Skeletal muscle tissue (tissue), 4 donors: ENCODE measurements around the gene ANO10. TPM values are rescaled to one million over a fixed set of nuclear protein-coding genes. Genes with fewer than 3 reads are reported as not detected.

Source experiments
- H3K27ac ChIP-seq: one replicate; pipeline ENCODE4 v1.7.0; 2013; ENCODE audit warnings: mild to moderate bottlenecking, low read depth, low read length, inconsistent platforms
- H3K27me3 ChIP-seq, 3 donors: one replicate each; pipeline ENCODE4 v1.7.0; 2013; ENCODE audit warnings: low read length in 3 of 3; ENCODE audit not compliant: control insufficient read depth in 3 of 3, insufficient read depth in 3 of 3
- H3K36me3 ChIP-seq, 3 donors: one replicate each; pipeline ENCODE4 v1.7.0; 2013; ENCODE audit warnings: low read length in 3 of 3; ENCODE audit not compliant: control insufficient read depth in 3 of 3, insufficient read depth in 3 of 3
- H3K4me1 ChIP-seq, 3 donors: one replicate each; pipeline ENCODE4 v1.7.0; 2013; ENCODE audit warnings: low read length in 3 of 3, mild to moderate bottlenecking in 3 of 3; ENCODE audit not compliant: control insufficient read depth in 3 of 3, insufficient read depth in 3 of 3
- H3K4me3 ChIP-seq, 3 donors: one replicate each; pipeline ENCODE4 v1.7.0; 2013; ENCODE audit warnings: low read length in 3 of 3
- H3K9ac ChIP-seq, 3 donors: one replicate each; pipeline ENCODE4 v1.7.0; 2013; ENCODE audit warnings: low read length in 3 of 3, mild to moderate bottlenecking in 3 of 3, moderate library complexity in 2 of 3, low read depth in 1 of 3
- H3K9me3 ChIP-seq, 3 donors: one replicate each; pipeline ENCODE4 v1.7.0; 2013; ENCODE audit warnings: low read length in 3 of 3; ENCODE audit not compliant: control insufficient read depth in 3 of 3
- total RNA-seq: library from RNA; depleted of rRNA; stranded (reverse); fragments of >200 nt; gene quantifications from one replicate; pipeline ENCODE4 v1.2.3, GENCODE V29; 2014
- donor health status: Osteomylitis.

The ANO10 gene
- total RNA-seq, 1 donor from 2014 or later: 25.1 TPM

GRCh38 chr3:43373560-43373928, 248.3 kb downstream of the ANO10 start:
- Histone ChIP-seq H3K4me3 (no peak overlapping the region), H3K36me3 (no peaks in the 10 kb centered on the region), H3K27me3 (no peaks in the 10 kb centered on the region), H3K27ac (no peak overlapping the region), H3K4me1 (peaks cover 2 to 9% (median 7%) of the 10 kb centered on the region in 3 donors), H3K9me3 (no peaks in the 10 kb centered on the region), H3K9ac (no peak overlapping the region)

- H3K27me3 ChIP-seq: no peaks in the 10 kb centered on the region
- H3K36me3 ChIP-seq: no peaks in the 10 kb centered on the region
- no peak overlapping the region for H3K27ac ChIP-seq
- H3K4me3 ChIP-seq: no peak overlapping the region
- peaks cover 0 to 7% (median 5%) of the 10 kb centered on the region in 3 donors for H3K4me1 ChIP-seq
- no peaks in the 10 kb centered on the region for H3K9me3 ChIP-seq
- H3K9ac ChIP-seq: no peak overlapping the region
These were observed 248.8 kb downstream of the ANO10 start for GRCh38 chr3:43372809-43373559.

GRCh38 chr3:43372007-43372740, 249.6 kb downstream of the ANO10 start:
- Histone ChIP-seq H3K36me3 (no peaks in the 10 kb centered on the region), H3K9ac (no peak overlapping the region), H3K9me3 (no peaks in the 10 kb centered on the region), H3K27ac (no peak overlapping the region), H3K4me3 (no peak overlapping the region), H3K27me3 (no peaks in the 10 kb centered on the region), H3K4me1 (peaks cover 1 to 8% (median 5%) of the 10 kb centered on the region in 3 donors)

GRCh38 chr3:43371494-43371893, 250.3 kb downstream of the ANO10 start:
- Histone ChIP-seq H3K27ac (no peak overlapping the region), H3K36me3 (no peaks in the 10 kb centered on the region), H3K4me3 (no peak overlapping the region)

GRCh38 chr3:43370293-43370980, 251.4 kb downstream of the ANO10 start:
- Histone ChIP-seq H3K27ac (no peak overlapping the region), H3K36me3 (peaks cover 0 to 2% (median 0%) of the 10 kb centered on the region in 3 donors), H3K4me3 (no peak overlapping the region), H3K9ac (no peak overlapping the region), H3K27me3 (no peaks in the 10 kb centered on the region), H3K4me1 (peaks cover 16 to 23% (median 22%) of the 10 kb centered on the region in 3 donors), H3K9me3 (no peaks in the 10 kb centered on the region)

More at GRCh38 chr3:43371494-43371893, 250.3 kb downstream of the ANO10 start:
- Histone ChIP-seq H3K9me3 (no peaks in the 10 kb centered on the region), H3K9ac (no peak overlapping the region), H3K27me3 (no peaks in the 10 kb centered on the region), H3K4me1 (peaks cover 7 to 15% (median 12%) of the 10 kb centered on the region in 3 donors)

GRCh38 chr3:43369404-43370292, 252.2 kb downstream of the ANO10 start:
- no peak overlapping the region for H3K9ac ChIP-seq
- peaks cover 16 to 25% (median 23%) of the 10 kb centered on the region in 3 donors for H3K4me1 ChIP-seq
- H3K9me3 ChIP-seq: no peaks in the 10 kb centered on the region
- no peak overlapping the region for H3K27ac ChIP-seq
- H3K36me3 ChIP-seq: peaks cover 0 to 2% (median 0%) of the 10 kb centered on the region in 3 donors
- H3K4me3 ChIP-seq: no peak overlapping the region
- no peaks in the 10 kb centered on the region for H3K27me3 ChIP-seq

GRCh38 chr3:43366885-43367284, 254.9 kb downstream of the ANO10 start:
- Histone ChIP-seq H3K9ac (peak overlapping the region in 2 of 3 donors; percentile 20 to 33), H3K4me3 (no peak overlapping the region), H3K27me3 (no peaks in the 10 kb centered on the region), H3K36me3 (peaks cover 0 to 2% (median 0%) of the 10 kb centered on the region in 3 donors), H3K4me1 (peaks cover 18 to 36% (median 31%) of the 10 kb centered on the region in 3 donors), H3K27ac (peak overlapping the region; percentile 61), H3K9me3 (no peaks in the 10 kb centered on the region)

GRCh38 chr3:43366481-43366880, 255.3 kb downstream of the ANO10 start:
- H3K9me3 ChIP-seq: no peaks in the 10 kb centered on the region
- no peak overlapping the region for H3K4me3 ChIP-seq
- peak overlapping the region in 2 of 3 donors; percentile 20 to 33 for H3K9ac ChIP-seq
- H3K4me1 ChIP-seq: peaks cover 18 to 36% (median 31%) of the 10 kb centered on the region in 3 donors
- H3K36me3 ChIP-seq: peaks cover 0 to 2% (median 0%) of the 10 kb centered on the region in 3 donors
- no peaks in the 10 kb centered on the region for H3K27me3 ChIP-seq
- H3K27ac ChIP-seq: peak overlapping the region; percentile 61

- Histone ChIP-seq H3K27me3 (no peaks in the 10 kb centered on the region), H3K9ac (no peak overlapping the region), H3K4me1 (peaks cover 18 to 37% (median 36%) of the 10 kb centered on the region in 3 donors), H3K27ac (peak overlapping the region; percentile 61), H3K9me3 (no peaks in the 10 kb centered on the region), H3K36me3 (peaks cover 0 to 2% (median 0%) of the 10 kb centered on the region in 3 donors), H3K4me3 (no peak overlapping the region)
These were observed 256.1 kb downstream of the ANO10 start for GRCh38 chr3:43365601-43366305.
